HUDEP-2 (cell line): ENCODE results near the gene FEV.
"Not testable (repeated sequence)": the region's sequence is repeated elsewhere in the genome, so short reads cannot be mapped to it uniquely, and the experiment has no call there.

Source experiments
- DNase-seq, 76 experiments: peaks; one replicate each; lab custom pipeline; 2025; ENCODE audit not compliant: unreplicated experiment in 76 of 76; lab: John Stamatoyannopoulos, UW

FEV gene

DNA sequence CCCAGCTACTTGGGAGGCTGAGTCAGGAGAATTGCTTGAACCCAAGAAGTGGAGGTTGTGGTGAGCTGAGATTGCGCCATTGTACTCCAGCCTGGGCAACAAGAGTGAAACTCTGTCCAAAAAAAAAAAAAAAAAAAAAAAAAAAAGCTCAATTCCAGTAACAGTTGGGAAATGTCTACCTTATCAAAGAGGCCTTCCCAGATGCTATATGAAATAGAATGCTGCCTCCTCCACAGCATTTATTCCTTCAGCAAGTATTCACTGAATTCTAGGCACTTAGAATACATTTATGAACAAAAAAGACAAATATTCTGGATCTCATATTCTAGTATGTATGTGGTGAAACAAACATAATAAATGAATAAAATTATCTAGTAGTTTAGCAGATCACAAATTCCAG lies 38.4 kb downstream of the FEV start:
- no peak for DNase-seq

DNA sequence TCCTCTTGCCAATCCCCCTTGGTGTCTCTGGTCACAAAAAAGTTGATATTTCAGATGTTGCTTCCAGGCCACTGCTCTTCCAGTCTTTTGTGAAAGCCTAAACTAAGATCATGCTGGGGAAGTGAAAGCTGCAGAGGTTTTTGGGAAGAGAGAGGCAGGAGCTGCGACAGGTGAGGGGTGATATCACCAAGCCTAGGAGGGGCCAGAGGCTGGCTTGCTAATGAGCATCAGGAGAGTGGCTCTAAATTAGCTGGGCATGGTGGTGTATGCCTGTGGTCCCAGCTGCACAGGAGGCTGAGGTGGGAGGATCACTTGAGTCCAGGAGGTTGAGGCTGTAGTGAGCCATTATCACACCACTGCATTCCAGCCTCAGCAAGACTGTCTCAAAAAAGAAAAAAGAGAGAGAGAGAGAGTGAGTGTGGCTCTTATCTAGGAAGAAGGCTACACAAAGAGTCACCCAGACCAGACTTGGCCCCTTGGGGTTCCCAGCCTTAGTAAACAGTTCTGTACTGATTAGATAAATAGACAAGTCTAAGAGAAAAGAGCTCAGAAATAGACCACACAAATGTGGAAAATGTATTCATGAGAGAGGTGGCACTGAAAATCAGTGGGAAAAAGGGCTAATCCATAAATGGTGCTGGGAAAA lies 40.1 kb downstream of the FEV start:
- peak in 2 of 76 experiments; percentile 16 to 17 for DNase-seq

GRCh38 chr2:218931751-218932150 lies 53.2 kb downstream of the FEV start:
- not testable (repeated sequence) for DNase-seq
